H54 (cell line): ENCODE results near the gene C10orf90.

Source experiments
- DNase-seq: peaks from one replicate; pipeline ENCODE4 v3.0.0; 2011; ENCODE audit warnings: low spot score, mixed read lengths; ENCODE audit not compliant: insufficient read length
- FAIRE-seq: peaks from 3 replicates; lab custom pipeline; 2011; peaks lifted over from hg19 to GRCh38; lab: Jason Lieb, UNC
- POLR2A ChIP-seq: IDR thresholded peaks from 2 replicates; pipeline ENCODE4 v1.6.1; 2011; ENCODE audit warnings: low read depth, mild to moderate bottlenecking, low read length

Gene C10orf90

GRCh38 chr10:126665207-126665606, 5.3 kb downstream of the C10orf90 start:
- no peak for FAIRE-seq
- DNase-seq = no peak
- no peak for TF ChIP-seq POLR2A

- DNase-seq (peak; percentile 30), FAIRE-seq (no peak)
- no peak for TF ChIP-seq POLR2A
These were observed 6.6 kb downstream of the C10orf90 start for GRCh38 chr10:126663880-126664279.

GRCh38 chr10:126663328-126663727, 7.2 kb downstream of the C10orf90 start:
- FAIRE-seq = no peak
- no peak for TF ChIP-seq POLR2A
- DNase-seq = no peak

- TF ChIP-seq POLR2A = no peak
- no peak for FAIRE-seq
- no peak for DNase-seq
These were observed 8.5 kb downstream of the C10orf90 start for GRCh38 chr10:126661841-126662515.

- no peak for TF ChIP-seq POLR2A
- FAIRE-seq = no peak
- DNase-seq = no peak
These were observed 9.1 kb downstream of the C10orf90 start for GRCh38 chr10:126661356-126661755.

- DNase-seq (no peak), FAIRE-seq (no peak)
- TF ChIP-seq POLR2A = no peak
These were observed 10.7 kb downstream of the C10orf90 start for GRCh38 chr10:126659750-126660149.

- no peak for TF ChIP-seq POLR2A
- no peak for FAIRE-seq
These were observed 11.6 kb downstream of the C10orf90 start for GRCh38 chr10:126658928-126659327.

GRCh38 chr10:126654579-126654978, 15.9 kb downstream of the C10orf90 start:
- no peak for TF ChIP-seq POLR2A
- DNase-seq (no peak), FAIRE-seq (no peak)

More at GRCh38 chr10:126658928-126659327, 11.6 kb downstream of the C10orf90 start:
- DNase-seq = no peak

- DNase-seq (no peak), FAIRE-seq (no peak)
- no peak for TF ChIP-seq POLR2A
These were observed 19.0 kb downstream of the C10orf90 start for GRCh38 chr10:126651467-126651866.

- no peak for DNase-seq
- no peak for TF ChIP-seq POLR2A
- no peak for FAIRE-seq
These were observed 20.3 kb downstream of the C10orf90 start for GRCh38 chr10:126650161-126650560.

GRCh38 chr10:126647116-126647515, 23.4 kb downstream of the C10orf90 start:
- no peak for TF ChIP-seq POLR2A
- DNase-seq = no peak
- no peak for FAIRE-seq

- TF ChIP-seq POLR2A = no peak
- DNase-seq (peak; percentile 30), FAIRE-seq (no peak)
These were observed 24.4 kb downstream of the C10orf90 start for GRCh38 chr10:126646110-126646509.

GRCh38 chr10:126640401-126640800, 30.1 kb downstream of the C10orf90 start:
- peak; percentile 6 for DNase-seq
- no peak for FAIRE-seq
- TF ChIP-seq POLR2A = no peak

GRCh38 chr10:126639084-126639483, 31.4 kb downstream of the C10orf90 start:
- no peak for FAIRE-seq
- DNase-seq = no peak
- TF ChIP-seq POLR2A = no peak

- FAIRE-seq = no peak
- no peak for TF ChIP-seq POLR2A
- DNase-seq = no peak
These were observed 32.0 kb downstream of the C10orf90 start for GRCh38 chr10:126638542-126638941.
